Measurements from ENCODE around the gene RXRA.

- no peak for TF ChIP-seq CTCF (CRISPR knock-in tag; IDR thresholded peaks at IDR 0.05)
- TF ChIP-seq DRAP1 (CRISPR knock-in tag; IDR thresholded peaks at IDR 0.05), result no peak
- no peak for TF ChIP-seq PTBP1 (IDR thresholded peaks at IDR 0.05; ENCODE audit: low read depth, low read length, poor library complexity, severe bottlenecking)
- no peak for TF ChIP-seq E2F1 (CRISPR knock-in tag; IDR thresholded peaks at IDR 0.05)
- no peak for TF ChIP-seq ZNF274 (CRISPR knock-in tag; IDR thresholded peaks at IDR 0.05)
- no peak for TF ChIP-seq SMARCC2 (IDR thresholded peaks at IDR 0.05)
- no peak for TF ChIP-seq ZNF317 (CRISPR knock-in tag; IDR thresholded peaks at IDR 0.05)
- no peak for TF ChIP-seq GABPB1 (CRISPR knock-in tag; IDR thresholded peaks at IDR 0.05)
- no peak for TF ChIP-seq ZMAT5 (CRISPR knock-in tag; IDR thresholded peaks at IDR 0.05; ENCODE audit: borderline replicate concordance, low read depth)
- TF ChIP-seq BCLAF1 (IDR thresholded peaks at IDR 0.05), result no peak
- no peak for TF ChIP-seq ELF1 (CRISPR knock-in tag; IDR thresholded peaks at IDR 0.05)
- no peak for TF ChIP-seq POLR2A (IDR thresholded peaks at IDR 0.05; ENCODE audit: insufficient read depth in 1 of 2, low read depth in 2 of 2, low read length in 2 of 2)
- no peak for TF ChIP-seq ZNF510 (CRISPR knock-in tag; IDR thresholded peaks at IDR 0.05; ENCODE audit: low read depth)
Measured at GRCh38 chr9:134413890-134414623, 87.8 kb downstream of the RXRA start.
